Activated CD4-positive, alpha-beta T cell treated with anti-CD3 and anti-CD28 coated beads, Interleukin-2, Interleukin-4, amounts not matched to agents 100 ng/mL and 50 ng/mL, durations not matched to agents 16 hours and 8 hours (primary cell): Measurements from ENCODE around the gene SF3A1.
"Not testable (repeated sequence)": the region's sequence is repeated elsewhere in the genome, so short reads cannot be mapped to it uniquely, and the experiment has no call there.

Source experiments
- DNase-seq: peaks from one replicate; pipeline ENCODE4 v3.0.0-alpha.2; 2020; ENCODE audit warnings: low spot score

Gene SF3A1

GRCh38 chr22:30351226-30351625 lies 5.5 kb downstream of the SF3A1 start:
- DNase-seq: no peak

- no peak for DNase-seq
These were observed 7.9 kb downstream of the SF3A1 start for GRCh38 chr22:30348809-30349208.

GRCh38 chr22:30348404-30348803 lies 8.3 kb downstream of the SF3A1 start:
- DNase-seq: peak; percentile 47

- DNase-seq: peak; percentile 53
These were observed 9.3 kb downstream of the SF3A1 start for GRCh38 chr22:30347255-30347892.

- DNase-seq: no peak
These were observed 12.1 kb downstream of the SF3A1 start for GRCh38 chr22:30344447-30345200.

GRCh38 chr22:30340911-30341685 lies 15.6 kb downstream of the SF3A1 start:
- DNase-seq: no peak

- DNase-seq: no peak
These were observed 17.9 kb downstream of the SF3A1 start for GRCh38 chr22:30338802-30339201.

GRCh38 chr22:30338341-30338740 lies 18.4 kb downstream of the SF3A1 start:
- not testable (repeated sequence) for DNase-seq

GRCh38 chr22:30337461-30337778 lies 19.3 kb downstream of the SF3A1 start:
- DNase-seq: no peak

- DNase-seq: no peak
These were observed 19.8 kb downstream of the SF3A1 start for GRCh38 chr22:30336752-30337460.

GRCh38 chr22:30335236-30335635 lies 21.5 kb downstream of the SF3A1 start:
- no peak for DNase-seq

GRCh38 chr22:30334646-30335045 lies 22.0 kb downstream of the SF3A1 start:
- no peak for DNase-seq

- DNase-seq: no peak
These were observed 23.0 kb downstream of the SF3A1 start for GRCh38 chr22:30333707-30334087.

GRCh38 chr22:30332994-30333706 lies 23.5 kb downstream of the SF3A1 start:
- no peak for DNase-seq

- DNase-seq: no peak
These were observed 24.1 kb downstream of the SF3A1 start for GRCh38 chr22:30332551-30332950.

GRCh38 chr22:30328466-30329049 lies 28.1 kb downstream of the SF3A1 start:
- DNase-seq: no peak

- no peak for DNase-seq
These were observed 28.8 kb downstream of the SF3A1 start for GRCh38 chr22:30327864-30328345.

- peak; percentile 94 for DNase-seq
These were observed 29.9 kb downstream of the SF3A1 start, which contains the start of gene TBC1D10A for GRCh38 chr22:30326706-30327362. TSS of gene TBC1D10A (minus strand) at chr22:30326941. CDS start at chr22:30326881, 60 bp downstream.

- no peak for DNase-seq
These were observed 30.4 kb downstream of the SF3A1 start for GRCh38 chr22:30326255-30326705.

- no peak for DNase-seq
These were observed 30.9 kb downstream of the SF3A1 start for GRCh38 chr22:30325724-30326254.
